ENCODE measurements around the gene ASTN2.
"Not testable (repeated sequence)": the region's sequence is repeated elsewhere in the genome, so short reads cannot be mapped to it uniquely, and the experiment has no call there.

ASTN2 gene

GRCh38 chr9:116928289-116928688, 486.6 kb downstream of the ASTN2 start:
- no peak for DNase-seq (ENCODE audit: low read depth in 2 of 2)

GRCh38 chr9:116927726-116928125, 487.1 kb downstream of the ASTN2 start:
- no peak for DNase-seq (ENCODE audit: low read depth in 2 of 2)

GRCh38 chr9:116925121-116925520, 489.7 kb downstream of the ASTN2 start:
- no peak for DNase-seq (ENCODE audit: low read depth in 2 of 2)

GRCh38 chr9:116924462-116925110, 490.3 kb downstream of the ASTN2 start:
- DNase-seq (ENCODE audit: low read depth in 2 of 2), result no peak

GRCh38 chr9:116917895-116918508, 496.9 kb downstream of the ASTN2 start:
- not testable (repeated sequence) for DNase-seq (ENCODE audit: low read depth in 2 of 2)

- DNase-seq (ENCODE audit: low read depth in 2 of 2), result no peak
Measured at GRCh38 chr9:116913536-116913935, 501.3 kb downstream of the ASTN2 start.

- DNase-seq (ENCODE audit: low read depth in 2 of 2), result no peak
Measured at GRCh38 chr9:116910201-116910600, 504.7 kb downstream of the ASTN2 start.

- DNase-seq (ENCODE audit: low read depth in 2 of 2), result no peak
Measured at GRCh38 chr9:116907989-116908388, 506.9 kb downstream of the ASTN2 start.

- no peak for DNase-seq (ENCODE audit: low read depth in 2 of 2)
Measured at GRCh38 chr9:116905171-116905588, 509.7 kb downstream of the ASTN2 start.

GRCh38 chr9:116904165-116904564, 510.7 kb downstream of the ASTN2 start:
- DNase-seq (ENCODE audit: low read depth in 2 of 2), result no peak

- DNase-seq (ENCODE audit: low read depth in 2 of 2), result no peak
Measured at GRCh38 chr9:116901260-116901659, 513.6 kb downstream of the ASTN2 start.

- DNase-seq (ENCODE audit: low read depth in 2 of 2), result no peak
Measured at GRCh38 chr9:116900543-116900942, 514.3 kb downstream of the ASTN2 start.

GRCh38 chr9:116900007-116900367, 514.9 kb downstream of the ASTN2 start:
- DNase-seq (ENCODE audit: low read depth in 2 of 2), result no peak

- no peak for DNase-seq (ENCODE audit: low read depth in 2 of 2)
Measured at GRCh38 chr9:116899337-116900006, 515.4 kb downstream of the ASTN2 start.

- DNase-seq (ENCODE audit: low read depth in 2 of 2), result not testable (repeated sequence)
Measured at GRCh38 chr9:116898131-116898530, 516.7 kb downstream of the ASTN2 start.

GRCh38 chr9:116897201-116897600, 517.7 kb downstream of the ASTN2 start:
- no peak for DNase-seq (ENCODE audit: low read depth in 2 of 2)

GRCh38 chr9:116895961-116896360, 518.9 kb downstream of the ASTN2 start:
- DNase-seq (ENCODE audit: low read depth in 2 of 2), result no peak

GRCh38 chr9:116891424-116891823, 523.4 kb downstream of the ASTN2 start:
- no peak for DNase-seq (ENCODE audit: low read depth in 2 of 2)

GRCh38 chr9:116888476-116888875, 526.4 kb downstream of the ASTN2 start:
- DNase-seq (ENCODE audit: low read depth in 2 of 2), result not testable (repeated sequence)

GRCh38 chr9:116888066-116888465, 526.8 kb downstream of the ASTN2 start:
- DNase-seq (ENCODE audit: low read depth in 2 of 2), result no peak

GRCh38 chr9:116883676-116884075, 531.2 kb downstream of the ASTN2 start:
- DNase-seq (ENCODE audit: low read depth in 2 of 2), result no peak

GRCh38 chr9:116877072-116877471, 537.8 kb downstream of the ASTN2 start:
- DNase-seq (ENCODE audit: low read depth in 2 of 2), result no peak

- no peak for DNase-seq (ENCODE audit: low read depth in 2 of 2)
Measured at GRCh38 chr9:116875576-116875975, 539.3 kb downstream of the ASTN2 start.
